GM18526 (cell line): ENCODE results near the gene TJP1.

ENCODE experiments used
- POLR2A ChIP-seq: IDR thresholded peaks from 3 replicates; pipeline ENCODE4 v1.6.1; 2011; ENCODE audit not compliant: insufficient read length; ENCODE audit errors: extremely low read depth

Gene TJP1

DNA sequence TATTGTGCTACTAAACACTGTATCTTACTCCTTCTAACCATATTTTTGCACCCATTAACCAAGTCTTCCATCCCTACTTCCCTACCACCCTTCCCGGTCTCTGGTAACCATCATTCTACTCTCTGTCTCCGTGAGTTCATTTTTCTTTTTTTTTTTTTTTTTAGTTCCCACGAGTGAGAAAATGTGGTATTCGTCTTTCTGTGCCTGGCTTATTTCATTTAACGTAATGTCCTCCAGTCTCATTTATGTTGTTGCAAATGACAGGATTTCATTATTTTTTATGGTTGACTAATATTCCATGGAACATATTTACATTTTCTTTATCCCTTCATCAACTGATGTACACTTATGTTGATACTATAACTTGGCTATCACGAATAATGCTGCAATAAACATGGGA is 31.7 kb downstream of the TJP1 start:
- no peak for TF ChIP-seq POLR2A

DNA sequence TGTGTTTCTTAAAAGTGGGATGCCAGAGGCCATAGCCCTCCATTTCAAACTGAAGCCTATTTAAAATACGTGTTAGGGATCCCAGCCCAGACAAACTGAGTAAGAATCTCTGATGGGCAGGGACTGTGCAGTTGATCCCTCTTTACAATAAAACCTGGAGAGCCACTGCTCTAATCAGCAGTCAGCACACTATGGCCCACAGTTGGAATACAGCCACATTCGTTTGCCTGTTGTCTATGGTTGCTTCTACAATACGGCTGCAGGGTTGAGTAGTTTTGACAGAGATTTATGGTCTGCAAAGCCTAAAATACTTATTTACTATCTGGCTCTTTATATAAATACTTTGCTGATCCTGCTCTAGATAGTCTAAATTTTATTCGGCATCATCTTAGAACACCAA is 32.4 kb downstream of the TJP1 start:
- TF ChIP-seq POLR2A: no peak

DNA sequence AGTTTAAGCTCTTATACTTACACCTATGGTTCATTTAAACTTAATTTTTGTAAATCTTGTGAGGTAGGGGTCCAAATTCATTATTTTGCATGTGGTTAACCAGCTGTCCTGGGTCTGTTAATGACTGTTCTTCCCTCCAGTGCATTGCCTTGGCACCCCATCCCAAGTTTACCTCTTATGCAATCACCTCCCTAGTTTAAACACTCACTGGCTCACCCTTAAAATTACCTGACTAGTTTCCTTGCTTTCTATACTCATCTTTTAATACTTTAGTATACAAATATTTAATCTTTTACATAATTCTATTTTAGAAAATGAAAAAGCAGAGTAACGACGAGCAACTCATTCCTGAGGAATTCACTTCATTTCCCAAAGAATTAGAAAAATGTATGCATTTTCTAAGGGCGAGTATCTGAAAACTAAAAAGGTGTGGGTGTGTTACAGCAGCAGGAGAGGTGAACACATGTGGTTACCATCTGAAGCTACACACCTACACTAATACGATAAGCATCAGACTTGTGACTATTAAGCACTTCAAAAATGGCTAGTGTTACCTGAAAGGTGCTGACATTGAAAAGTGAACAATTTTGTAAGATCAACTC is 33.7 kb downstream of the TJP1 start:
- no peak for TF ChIP-seq POLR2A

DNA sequence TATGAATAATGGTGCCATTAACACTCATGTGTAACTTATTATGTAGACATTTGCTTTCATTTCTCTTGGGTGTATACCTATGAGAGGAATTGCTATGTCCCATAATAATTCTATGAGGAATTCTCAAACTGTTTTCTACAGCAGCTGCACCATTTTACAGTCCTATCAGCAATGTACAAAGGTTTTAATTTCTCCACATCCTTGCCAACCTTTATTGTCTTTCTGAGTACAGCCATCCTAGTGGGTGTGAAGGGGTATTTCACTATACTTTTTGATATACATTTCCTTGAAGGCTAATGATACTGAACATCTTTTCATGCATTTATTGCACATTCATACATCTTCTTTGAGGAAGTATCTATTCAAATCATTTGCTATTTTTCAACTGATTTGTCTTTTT is 34.5 kb downstream of the TJP1 start:
- no peak for TF ChIP-seq POLR2A

DNA sequence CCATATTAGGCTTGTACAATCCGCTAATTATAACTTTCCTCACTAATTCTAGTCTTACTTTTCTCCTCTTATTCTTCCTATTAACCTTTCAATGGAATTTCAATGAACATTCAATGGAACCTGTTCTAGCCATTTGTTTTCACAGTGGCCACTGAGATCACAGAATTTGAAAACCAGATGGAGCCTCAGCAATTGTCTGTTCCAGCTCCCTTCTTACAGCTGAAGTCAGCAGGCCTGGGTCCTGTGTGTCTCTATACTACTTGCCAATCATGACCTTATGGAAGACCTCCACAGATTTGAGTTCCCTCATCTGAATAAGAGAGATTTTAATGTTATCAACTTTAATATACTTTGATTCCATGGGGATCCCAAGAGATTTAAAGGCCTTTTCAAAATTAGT is 36.6 kb downstream of the TJP1 start:
- no peak for TF ChIP-seq POLR2A

DNA sequence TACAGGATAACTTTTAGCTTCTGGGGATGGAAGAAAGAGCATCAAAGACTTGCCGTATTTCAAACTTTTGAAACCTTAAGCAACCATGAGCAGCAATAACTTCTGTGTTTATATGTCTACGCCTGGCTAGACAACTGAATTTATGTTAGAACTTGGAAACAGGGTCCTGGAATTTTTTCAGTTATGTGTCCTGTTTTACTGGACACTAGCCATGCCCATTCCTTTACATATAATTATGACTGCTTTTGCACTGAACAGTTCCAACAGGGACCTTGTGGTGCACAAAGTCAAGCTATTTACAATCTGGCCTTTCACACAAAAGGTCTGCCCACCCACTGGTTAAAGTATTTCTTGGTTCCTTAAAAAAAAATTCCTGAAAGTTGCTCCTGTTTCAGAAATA is 37.1 kb downstream of the TJP1 start:
- TF ChIP-seq POLR2A: no peak

DNA sequence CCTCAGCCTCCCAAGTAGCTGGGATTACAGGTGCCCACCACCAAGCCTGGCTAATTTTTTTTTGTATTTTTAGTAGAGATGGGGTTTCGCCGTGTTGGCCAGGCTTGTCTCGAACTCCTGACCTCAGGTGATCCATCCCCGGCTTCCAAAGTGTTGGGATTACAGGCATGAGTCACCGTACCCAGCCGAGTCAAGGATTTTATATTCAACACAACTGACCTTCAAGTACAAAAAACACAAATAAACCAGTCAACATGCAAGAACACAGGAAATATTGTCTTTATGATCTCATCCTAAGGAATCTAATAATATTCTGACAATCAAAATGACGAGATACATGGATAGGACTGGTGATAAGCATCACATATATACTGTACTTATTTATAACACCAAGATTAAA is 37.9 kb downstream of the TJP1 start:
- no peak for TF ChIP-seq POLR2A

DNA sequence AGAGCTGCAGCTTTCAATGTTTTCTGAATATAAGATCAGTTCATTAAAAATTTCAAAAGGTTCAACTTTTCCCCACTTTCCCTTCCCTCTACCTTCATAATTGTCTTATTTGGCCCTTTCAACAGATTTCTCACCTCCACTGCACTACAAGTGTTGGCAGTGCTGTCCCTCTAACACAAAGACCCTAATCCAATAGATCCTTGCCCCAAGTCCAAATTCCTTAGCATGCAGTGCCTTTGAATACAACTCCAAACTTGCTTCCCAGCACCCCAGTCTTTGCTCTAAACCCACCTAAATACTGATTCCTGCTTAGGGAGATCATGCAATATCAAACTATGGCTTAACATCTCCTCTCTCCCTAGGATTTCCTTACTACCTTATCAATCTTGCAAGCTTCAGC is 43.9 kb downstream of the TJP1 start:
- no peak for TF ChIP-seq POLR2A

DNA sequence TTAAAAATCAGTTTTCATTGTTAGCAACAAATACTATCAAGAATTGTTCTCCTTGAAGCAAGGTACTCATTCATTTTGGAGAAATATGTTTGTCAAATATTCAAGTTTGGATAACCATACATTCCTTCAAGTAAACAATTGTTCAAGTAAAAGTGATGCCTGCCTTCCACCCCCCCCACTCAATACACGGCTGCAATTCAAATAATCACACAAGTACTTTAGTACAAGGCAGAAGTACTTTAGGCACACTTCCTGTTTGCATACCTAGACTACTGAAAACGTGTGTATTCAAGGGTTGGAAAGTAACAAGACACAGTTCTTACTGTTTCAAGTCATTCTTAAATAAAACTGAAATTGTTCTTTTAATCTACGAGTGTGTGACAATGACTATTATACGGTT is 45.4 kb downstream of the TJP1 start:
- TF ChIP-seq POLR2A: no peak

DNA sequence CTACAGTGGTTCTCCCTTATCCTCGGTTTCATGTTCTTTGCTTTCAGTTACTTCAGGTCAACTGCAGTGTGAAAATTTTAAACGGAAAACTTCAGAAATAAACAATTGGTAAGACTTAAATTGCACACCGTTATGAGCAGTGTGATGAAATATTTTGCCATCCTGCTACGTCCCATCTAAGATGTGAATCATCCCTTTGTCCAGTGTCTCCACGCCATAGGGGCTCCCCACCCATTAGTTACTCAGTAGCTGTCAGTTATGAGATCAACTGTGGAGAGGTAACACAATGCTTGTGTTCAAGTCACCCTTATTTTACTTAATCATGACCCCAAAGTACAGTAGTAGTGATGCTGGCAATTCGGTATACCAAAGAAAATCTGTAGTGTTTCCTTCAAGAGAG is 47.4 kb downstream of the TJP1 start:
- no peak for TF ChIP-seq POLR2A

DNA sequence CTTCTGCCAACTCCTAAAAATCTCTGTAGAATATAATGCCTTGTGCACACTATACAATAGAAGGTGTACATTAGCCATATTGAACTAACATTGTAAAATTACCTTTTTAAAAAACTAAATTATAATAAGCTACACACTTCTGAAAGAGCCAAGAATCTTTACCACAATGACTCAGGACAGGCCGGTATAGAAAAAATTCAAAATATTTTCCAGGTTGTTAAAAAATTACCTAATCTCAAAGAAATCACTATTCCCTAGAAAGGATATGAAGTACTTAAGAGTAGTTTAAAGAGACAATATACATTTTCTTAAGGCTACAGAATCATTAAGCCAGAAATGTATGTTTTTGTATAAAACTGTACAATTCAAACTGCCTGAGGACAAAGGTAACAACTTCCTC is 48.5 kb downstream of the TJP1 start:
- no peak for TF ChIP-seq POLR2A

DNA sequence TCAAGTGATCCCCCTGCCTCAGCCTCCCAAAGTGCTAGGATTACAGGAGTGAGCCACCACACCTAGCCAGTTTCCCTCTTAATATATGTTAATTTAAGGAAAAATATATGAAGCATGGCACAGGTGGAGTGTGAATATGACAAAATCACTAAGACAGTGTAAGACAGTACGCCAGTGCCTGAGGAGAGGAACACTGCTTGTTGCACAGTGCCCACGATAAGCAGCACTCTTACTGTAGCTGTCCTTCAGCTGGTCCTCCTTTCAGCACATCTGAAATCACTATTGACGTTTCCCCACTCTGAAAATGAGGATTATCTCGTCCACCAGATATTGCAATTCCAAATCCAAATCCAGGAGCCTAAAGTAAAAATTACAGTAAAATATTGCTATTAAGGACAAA is 49.3 kb downstream of the TJP1 start:
- TF ChIP-seq POLR2A: no peak

DNA sequence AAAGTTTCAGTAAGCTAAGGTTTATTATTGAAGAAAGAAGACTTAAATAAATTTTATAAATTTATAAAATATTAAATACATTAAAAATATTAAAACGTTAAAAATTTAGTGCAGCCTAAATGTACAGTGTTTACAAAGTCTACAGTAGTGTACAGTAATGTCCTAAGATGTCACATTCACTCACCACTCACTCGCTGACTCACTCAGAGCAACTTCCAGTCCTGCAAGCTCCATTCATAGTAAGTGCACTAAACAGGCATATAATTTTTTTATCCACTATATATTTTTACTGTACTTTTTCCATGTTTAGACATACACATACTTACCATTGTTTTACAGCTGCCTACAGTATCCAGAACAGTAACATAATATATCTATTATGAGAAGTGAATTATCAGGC is 51.5 kb downstream of the TJP1 start:
- TF ChIP-seq POLR2A: no peak

DNA sequence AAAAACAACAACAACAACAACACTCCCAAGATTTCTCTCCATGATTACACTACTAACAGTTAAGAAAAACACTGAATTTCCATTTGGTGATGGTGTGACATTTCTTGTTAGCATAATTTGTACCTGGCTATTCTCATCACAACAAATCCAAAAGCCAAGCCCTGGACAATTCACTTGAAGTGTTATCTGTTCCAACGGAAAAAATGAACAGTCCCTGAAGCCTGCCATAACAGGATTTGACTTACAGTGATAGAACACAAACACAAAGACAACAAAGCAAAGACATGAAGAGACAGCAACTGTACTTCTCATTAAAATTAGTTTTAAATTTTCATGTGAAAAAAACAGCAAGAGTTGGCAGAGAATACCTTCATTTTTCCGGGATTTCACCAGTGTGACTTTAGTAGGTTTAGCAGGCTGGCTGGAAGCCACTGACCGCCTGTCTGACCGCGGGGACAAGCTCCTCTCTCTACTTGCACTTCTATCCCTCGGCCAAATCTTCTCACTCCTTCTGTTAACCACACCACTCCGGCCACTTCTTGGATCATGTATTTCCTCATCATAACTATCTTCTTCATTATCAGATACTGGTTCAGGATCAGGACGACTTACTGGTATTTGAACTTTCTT is 56.3 kb downstream of the TJP1 start:
- TF ChIP-seq POLR2A: no peak

DNA sequence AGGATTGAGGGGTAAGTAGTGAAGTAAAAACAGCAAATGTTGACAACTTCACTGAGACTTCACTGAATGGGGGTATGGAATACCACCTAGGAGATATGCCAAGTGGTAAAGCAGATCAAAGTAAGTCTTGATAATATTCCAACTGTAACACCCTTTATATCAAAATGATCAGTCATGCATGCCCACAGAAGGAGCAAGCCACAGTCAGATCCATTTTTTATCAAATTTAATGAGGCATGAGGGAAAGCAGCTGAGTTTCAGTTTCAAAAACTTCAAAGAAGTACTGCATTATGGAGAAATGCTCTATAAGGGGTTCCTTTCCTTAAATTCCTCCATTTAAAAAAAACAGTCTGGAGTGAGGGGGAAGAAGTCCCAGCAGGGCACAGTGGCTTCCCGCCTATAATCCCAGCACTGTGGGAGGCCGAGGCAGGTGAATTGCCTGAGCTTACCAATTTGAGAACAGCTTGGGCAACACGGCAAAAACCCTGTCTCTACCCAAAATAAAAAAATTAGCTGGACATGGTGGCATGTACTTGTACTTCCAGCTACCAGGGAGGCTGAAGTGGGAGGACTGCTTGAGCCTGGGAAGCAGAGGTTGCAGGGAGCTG is 56.9 kb downstream of the TJP1 start:
- TF ChIP-seq POLR2A: no peak

DNA sequence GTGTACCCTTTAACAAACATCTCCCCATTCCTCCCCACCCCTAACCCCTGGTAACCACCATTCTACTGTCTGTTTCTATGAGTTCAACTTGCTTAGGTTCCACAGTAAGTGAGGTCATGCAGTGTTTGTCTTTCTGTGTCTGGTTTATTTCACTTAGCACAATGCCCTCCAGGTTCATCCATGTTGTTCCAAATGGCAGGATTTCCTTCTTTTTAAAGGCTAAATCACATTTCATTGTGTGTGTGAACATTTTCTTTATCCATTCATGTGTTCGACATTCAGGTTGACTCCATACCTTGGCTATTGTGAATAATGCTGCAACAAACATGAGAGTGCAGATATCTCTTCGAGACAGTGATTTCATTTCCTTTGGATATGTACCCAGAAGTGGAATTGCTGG is 62.7 kb downstream of the TJP1 start:
- no peak for TF ChIP-seq POLR2A
